ENCODE measurements around the gene MUC2.

MUC2 gene

DNA sequence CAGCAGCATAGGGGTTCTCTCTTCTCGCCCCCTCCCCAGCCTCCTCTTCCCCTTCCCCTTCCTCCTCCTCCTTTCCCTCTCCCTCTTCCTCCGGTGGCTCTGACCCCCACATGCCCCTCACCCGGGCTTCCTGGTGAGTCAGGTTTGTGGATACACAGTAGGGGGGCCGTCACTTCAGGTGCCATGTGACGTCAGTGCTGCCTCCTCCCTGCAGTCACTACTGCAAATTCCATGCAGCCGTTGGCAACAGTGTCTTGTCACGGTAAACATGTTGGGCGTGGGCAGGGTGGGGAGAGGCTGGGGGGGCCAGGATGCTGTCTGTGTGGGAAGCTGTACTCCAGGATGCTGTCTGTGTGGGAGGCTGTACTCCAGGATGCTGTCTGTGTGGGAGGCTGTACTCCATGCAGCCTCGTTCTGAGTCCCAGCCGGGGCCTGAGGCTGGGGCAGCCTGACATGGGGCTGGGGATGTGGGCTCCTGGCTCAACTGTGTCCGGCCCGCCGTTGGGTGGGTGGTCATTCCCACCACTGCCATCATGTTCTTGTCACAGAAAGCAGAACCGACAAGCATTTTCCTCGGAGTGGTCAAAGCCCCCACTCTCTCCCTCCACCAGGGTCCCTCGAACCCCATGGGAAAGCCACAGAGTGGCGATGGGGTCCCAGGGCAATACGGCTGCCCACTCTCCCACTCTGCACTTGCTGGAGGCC lies 2.4 kb upstream of the MUC2 start:
- DNase-seq (ENCODE audit: low read depth) = no peak

DNA sequence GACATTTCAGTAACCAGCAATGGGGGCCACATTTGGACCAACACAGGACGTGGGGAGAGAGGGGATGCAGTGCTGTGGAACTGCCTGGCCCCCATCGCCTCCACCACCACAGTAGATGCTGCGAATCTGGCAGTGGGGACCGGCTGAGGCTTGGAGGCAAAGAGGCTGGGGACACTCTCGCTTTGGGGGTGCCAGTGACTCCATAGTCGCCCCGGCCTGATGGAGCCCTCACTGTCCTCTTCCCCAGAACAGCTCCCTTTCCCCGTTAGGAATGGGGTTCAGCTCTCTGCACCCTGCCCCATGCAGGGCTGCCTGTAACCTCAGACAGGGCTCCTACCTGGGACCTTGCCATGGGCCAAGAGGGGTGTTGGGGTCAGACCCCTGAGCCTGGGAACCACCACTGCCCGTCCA lies 1.8 kb upstream of the MUC2 start:
- no peak for DNase-seq (ENCODE audit: low read depth)

DNA sequence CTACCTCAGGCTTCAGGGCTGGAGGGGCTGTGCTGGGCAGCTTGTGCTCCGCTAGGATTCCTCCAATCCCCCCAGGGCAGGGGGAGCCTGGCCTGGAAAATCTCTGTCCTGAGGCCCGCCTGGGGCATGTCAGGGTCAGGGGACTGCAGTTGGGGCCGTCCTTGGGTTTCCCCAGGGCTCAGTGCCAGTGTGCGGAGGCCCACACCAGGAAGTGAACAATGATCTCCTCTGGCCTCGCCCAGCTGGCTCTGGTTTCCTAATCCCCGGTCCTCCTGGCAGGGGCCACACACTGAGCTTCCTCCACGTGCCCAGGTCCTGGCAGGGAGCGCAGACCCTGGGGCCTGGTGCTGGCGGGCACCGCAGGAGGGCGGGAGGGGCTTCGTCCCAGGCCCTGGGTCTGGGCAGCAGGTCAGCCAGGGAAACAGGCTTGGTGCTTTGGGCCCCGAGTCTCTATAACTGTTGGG lies 1.4 kb upstream of the MUC2 start:
- no peak for DNase-seq (ENCODE audit: low read depth)

DNA sequence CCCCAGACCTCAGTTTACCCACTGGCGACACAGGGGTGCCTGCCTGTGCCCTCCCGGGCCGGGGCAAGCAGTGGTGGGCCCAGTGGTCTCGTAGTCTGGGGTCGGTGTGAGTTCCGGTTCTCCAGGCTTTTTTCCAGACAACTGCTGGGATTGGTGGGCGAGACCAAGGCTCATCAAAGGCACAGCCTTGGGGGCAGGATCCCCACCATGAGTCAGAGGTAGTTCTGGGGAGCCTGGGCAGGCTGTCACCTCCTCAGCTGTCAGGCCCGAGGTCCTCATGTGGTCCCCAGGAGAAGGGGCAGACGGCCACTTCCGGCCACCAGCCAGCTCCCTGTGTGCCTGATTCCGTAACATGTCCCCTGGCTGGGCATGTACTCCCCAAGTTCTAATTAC lies 827 bp upstream of the MUC2 start:
- DNase-seq (ENCODE audit: low read depth) = no peak

DNA sequence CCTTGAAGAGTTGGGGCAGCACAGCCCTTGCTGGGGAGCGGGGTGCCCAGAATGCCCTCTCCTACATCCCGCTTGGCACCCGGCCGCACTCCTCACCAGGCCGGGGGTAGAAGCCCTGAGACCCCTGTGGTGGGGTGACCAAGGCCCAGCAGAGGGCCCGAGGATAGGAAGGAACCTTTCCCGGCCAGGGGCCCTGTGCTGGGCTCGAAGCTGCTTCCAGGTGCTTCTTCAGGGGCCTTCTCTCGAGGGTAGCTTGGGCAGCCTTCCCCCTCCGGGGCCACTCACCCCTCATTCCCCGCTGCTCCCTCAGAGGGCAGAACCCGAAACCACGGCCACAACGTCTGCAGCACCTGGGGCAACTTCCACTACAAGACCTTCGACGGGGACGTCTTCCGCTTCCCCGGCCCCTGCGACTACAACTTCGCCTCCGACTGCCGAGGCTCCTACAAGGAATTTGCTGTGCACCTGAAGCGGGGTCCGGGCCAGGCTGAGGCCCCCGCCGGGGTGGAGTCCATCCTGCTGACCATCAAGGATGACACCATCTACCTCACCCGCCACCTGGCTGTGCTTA lies 752 bp downstream of the MUC2 start:
- no peak for DNase-seq (ENCODE audit: low read depth)

DNA sequence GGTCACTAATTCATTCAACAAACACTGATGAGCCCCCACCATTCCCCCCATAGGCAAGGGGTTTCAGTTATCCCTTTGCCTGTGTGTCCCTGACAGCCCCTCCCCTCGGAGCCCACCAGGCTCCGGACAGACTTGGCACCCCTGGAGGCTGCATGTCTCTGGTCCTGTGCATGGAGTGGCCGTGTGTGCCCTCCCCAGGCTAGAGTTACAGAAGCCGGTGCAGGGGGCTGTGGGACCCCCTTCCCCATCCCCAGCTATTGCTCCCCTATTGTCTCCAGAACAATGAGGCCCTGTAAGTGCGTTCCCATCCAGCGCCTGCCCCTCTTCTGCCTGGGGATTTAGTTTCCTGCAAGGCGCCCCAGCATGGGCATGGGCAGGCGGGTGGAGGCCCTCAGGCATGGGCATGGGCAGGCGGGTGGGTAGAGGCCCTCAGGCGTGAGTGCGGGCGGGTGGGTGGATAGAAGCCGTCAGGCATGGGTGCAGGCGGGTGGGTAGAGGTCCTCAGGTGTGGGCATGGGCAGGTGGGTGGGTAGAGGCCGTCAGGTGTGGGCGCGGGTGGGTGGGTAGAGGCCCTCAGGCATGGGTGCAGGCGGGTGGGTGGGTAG lies 1.5 kb downstream of the MUC2 start:
- DNase-seq (ENCODE audit: low read depth) = no peak

DNA sequence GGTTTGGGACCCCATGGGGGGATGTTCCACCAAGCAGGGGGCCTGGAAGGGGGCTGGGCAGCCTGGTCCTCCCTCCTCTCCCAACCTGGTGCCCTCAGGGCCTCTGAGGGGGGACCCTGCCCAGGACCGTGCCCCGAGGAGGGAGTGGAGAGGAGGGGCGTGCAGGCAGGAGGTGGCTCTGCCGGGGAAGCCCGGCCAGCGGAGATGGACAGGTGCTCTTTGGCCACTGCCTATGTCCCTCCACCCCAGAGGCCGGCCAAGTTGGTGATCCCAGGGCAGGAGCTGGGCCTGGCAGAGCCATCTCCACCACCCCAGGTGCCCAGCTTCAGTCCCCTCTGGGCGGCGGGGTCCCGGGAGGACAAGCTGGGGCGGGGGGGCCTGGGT lies 2.4 kb downstream of the MUC2 start:
- no peak for DNase-seq (ENCODE audit: low read depth)

DNA sequence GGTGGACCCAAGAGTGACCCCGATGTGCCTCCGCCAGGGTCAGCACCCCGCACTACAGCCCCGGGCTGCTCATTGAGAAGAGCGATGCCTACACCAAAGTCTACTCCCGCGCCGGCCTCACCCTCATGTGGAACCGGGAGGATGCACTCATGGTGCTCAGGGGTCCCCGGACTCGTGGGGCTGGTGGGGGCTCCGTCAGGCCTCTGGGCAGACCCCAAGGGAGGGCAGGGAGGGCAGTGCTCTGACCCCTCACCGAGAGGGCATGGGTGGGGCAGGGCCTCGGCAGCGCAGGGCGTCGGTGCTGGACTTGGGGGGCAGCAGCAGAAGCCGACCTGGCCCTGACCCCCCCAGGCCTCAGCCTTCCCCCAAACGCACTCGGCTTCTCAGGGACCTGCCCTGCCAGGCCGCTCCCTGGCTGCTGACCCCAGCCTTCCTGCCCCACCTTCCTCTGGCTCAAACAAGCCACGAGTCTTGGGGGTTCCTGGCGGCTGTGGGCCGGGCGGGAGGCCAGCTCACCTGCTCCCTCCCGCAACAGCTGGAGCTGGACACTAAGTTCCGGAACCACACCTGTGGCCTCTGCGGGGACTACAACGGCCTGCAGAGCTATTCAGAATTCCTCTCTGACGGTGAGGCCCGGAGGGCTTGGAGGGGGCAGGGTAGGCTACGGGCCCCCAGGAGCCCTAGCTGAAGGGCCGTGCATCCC lies 2.9 kb downstream of the MUC2 start:
- no peak for DNase-seq (ENCODE audit: low read depth)

DNA sequence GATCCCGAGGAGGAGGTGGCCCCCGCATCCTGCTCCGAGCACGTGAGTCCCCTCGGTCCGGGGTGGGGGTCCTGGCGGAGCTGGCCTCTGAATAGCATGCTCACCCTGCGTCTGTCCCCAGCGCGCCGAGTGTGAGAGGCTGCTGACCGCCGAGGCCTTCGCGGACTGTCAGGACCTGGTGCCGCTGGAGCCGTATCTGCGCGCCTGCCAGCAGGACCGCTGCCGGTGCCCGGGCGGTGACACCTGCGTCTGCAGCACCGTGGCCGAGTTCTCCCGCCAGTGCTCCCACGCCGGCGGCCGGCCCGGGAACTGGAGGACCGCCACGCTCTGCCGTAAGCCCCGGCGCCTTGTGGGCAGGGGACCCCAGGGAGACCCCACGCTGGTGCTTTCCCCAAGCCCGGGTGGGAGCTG lies 3.5 kb downstream of the MUC2 start:
- DNase-seq (ENCODE audit: low read depth) = no peak

DNA sequence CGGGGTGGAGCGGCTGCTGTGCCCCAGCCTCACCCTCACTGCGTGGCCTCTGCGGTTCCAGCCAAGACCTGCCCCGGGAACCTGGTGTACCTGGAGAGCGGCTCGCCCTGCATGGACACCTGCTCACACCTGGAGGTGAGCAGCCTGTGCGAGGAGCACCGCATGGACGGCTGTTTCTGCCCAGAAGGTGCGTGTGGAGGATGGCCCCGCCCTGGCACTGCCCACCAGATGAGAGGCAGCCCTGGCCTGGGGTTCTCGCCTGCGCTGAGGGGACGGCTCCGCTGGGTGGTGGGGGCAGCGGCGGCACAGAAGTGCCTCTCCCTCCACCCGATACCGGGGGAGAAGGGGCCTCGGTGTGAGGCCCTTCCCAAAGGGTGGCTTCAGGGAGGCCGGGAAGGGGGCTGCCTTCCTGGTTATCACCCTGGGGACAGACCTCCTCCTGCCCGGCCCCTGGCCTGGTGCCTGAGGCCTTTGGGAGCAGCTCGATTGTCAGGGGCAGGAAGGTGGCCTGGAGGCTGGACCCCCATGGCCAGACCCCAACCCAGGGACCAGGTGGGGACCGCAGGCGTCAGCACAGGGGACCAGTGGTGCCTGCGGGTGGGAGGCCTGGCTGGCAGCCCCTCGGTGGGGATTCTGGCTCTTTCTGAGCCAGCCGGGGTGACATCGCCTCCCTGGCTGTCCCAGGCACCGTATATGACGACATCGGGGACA lies 7.1 kb downstream of the MUC2 start:
- DNase-seq (ENCODE audit: low read depth) = no peak

DNA sequence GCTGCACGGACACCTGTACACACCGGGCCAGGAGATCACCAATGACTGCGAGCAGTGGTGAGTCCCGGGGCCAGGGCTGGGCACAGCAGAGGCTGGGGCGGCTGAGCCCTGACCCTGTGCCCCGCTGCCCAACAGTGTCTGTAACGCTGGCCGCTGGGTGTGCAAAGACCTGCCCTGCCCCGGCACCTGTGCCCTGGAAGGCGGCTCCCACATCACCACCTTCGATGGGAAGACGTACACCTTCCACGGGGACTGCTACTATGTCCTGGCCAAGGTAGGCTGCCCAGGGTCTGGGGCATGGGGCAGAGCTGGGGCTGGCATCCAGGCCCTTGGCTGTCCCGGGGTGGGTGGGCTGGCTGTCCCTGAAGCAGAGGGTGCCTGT lies 7.7 kb downstream of the MUC2 start:
- DNase-seq (ENCODE audit: low read depth) = no peak

DNA sequence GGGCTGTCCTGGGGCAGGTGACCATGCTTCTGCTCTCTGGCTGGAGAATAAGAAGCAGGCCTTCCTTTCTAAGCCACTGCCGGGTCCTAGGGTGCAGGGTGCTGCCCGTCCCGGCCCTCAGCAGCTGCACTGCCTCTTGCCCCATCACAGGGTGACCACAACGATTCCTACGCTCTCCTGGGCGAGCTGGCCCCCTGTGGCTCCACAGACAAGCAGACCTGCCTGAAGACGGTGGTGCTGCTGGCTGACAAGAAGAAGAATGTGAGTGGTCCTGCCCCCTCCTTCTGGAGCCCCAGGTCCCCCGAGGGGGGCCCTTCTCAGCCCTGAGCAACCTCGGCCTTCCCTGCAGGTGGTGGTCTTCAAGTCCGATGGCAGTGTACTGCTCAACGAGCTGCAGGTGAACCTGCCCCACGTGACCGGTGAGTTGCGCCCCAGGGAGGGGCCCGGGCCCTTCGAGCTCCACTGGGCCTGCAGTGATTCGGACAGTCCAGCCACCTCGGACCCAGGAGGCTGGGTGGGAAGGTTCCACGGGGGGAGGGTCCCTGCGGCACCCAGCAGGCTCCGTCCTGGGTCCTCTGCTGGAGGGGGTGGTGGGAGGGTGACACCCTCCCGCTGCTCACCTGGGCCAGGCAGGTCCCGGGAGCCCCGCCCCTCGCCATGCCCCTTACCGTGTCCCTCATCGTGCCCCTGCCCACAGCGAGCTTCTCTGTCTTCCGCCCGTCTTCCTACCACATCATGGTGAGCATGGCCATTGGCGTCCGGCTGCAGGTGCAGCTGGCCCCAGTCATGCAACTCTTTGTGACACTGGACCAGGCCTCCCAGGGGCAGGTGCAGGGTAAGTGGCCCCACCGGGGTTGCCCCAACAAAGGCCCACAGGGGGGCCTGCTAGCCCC lies 8.3 kb downstream of the MUC2 start:
- no peak for DNase-seq (ENCODE audit: low read depth)

DNA sequence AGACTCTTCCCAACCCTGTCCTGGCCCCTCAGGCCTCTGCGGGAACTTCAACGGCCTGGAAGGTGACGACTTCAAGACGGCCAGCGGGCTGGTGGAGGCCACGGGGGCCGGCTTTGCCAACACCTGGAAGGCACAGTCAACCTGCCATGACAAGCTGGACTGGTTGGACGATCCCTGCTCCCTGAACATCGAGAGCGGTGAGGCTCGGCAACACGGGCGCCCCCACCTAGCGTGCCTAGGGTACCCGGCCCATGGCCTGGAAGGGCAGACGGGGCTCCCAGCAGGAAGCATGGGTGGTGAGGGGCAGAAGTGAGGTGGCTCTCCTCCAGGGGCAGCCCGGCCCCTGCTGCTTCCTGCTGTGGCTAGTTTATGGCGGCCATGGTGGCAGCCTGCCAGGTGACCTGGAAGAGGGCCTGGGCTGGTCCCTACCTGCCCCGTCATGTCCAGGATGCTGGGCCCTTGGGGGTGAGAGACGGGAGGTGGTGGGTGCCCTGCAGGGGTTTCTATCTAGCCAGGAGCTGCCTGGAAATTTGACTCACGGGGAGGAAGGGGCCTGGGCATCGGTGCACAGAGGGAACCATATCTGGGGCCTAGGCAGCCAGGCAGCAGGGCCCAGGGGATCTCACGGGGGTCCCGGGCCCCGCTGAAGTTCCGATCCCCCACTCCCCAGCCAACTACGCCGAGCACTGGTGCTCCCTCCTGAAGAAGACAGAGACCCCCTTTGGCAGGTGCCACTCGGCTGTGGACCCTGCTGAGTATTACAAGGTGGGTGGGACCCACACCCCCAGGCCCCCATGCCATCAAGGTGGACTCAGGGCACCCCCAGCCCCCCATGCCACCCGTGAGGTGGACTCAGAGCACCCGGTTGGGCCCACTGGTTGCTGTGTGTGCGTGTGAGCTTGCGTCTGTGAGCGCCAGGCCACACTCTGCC lies 9.2 kb downstream of the MUC2 start:
- DNase-seq (ENCODE audit: low read depth) = no peak

DNA sequence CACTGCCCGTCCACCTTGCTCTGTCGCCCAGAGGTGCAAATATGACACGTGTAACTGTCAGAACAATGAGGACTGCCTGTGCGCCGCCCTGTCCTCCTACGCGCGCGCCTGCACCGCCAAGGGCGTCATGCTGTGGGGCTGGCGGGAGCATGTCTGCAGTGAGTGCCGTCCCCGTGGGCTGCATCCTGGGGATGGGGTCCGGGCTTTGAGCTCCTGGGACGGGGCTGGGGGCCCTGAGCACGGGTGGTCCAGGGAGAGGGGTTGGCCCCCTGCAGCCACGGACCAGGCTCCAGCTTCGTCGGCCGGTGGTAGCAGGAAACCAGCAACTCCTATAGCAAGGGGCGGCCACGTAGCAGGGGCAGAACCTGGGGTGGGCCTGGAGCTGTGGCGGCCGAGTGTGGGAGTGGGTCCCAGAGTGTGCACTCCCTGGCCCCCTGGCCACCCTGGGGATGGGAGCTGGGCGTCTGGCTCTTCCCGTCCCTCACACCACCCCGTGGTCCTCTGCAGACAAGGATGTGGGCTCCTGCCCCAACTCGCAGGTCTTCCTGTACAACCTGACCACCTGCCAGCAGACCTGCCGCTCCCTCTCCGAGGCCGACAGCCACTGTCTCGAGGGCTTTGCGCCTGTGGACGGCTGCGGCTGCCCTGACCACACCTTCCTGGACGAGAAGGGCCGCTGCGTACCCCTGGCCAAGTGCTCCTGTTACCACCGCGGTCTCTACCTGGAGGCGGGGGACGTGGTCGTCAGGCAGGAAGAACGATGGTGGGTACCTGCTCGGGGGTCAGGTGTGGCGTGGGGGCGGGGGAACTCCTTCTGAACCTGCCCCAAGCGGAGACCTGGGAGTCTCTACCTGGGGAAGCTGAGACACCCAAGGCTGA lies 10.1 kb downstream of the MUC2 start:
- DNase-seq (ENCODE audit: low read depth) = no peak

DNA sequence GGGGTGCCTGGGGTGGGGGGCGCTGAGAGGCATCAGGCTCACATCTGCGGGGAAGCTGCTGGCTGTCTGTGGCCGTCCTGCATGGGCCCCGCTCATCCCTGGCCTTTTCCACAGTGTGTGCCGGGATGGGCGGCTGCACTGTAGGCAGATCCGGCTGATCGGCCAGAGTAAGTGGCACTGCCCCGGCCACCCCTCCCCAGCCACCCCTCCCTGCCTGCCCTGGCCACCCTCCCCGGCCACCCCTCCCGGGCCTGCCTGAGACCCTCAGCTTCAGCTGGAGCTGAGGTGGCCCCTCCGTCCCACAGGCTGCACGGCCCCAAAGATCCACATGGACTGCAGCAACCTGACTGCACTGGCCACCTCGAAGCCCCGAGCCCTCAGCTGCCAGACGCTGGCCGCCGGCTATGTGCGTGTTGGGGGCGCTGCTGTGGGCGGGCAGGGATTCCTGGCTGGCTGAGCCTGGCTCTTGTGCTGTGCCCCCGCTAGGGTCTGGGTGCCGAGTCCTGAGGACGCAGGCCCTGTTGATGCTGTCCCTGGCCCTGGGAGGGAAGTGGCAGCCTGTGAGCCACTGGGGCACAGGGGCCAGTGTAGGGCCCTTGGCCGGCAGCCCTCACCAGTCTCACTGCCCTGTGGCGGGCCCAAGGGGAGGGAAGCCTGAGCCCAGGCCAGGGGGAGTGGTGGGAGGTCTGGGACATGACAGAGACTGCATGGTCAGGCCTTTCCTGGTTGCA lies 10.9 kb downstream of the MUC2 start:
- DNase-seq (ENCODE audit: low read depth) = no peak

DNA sequence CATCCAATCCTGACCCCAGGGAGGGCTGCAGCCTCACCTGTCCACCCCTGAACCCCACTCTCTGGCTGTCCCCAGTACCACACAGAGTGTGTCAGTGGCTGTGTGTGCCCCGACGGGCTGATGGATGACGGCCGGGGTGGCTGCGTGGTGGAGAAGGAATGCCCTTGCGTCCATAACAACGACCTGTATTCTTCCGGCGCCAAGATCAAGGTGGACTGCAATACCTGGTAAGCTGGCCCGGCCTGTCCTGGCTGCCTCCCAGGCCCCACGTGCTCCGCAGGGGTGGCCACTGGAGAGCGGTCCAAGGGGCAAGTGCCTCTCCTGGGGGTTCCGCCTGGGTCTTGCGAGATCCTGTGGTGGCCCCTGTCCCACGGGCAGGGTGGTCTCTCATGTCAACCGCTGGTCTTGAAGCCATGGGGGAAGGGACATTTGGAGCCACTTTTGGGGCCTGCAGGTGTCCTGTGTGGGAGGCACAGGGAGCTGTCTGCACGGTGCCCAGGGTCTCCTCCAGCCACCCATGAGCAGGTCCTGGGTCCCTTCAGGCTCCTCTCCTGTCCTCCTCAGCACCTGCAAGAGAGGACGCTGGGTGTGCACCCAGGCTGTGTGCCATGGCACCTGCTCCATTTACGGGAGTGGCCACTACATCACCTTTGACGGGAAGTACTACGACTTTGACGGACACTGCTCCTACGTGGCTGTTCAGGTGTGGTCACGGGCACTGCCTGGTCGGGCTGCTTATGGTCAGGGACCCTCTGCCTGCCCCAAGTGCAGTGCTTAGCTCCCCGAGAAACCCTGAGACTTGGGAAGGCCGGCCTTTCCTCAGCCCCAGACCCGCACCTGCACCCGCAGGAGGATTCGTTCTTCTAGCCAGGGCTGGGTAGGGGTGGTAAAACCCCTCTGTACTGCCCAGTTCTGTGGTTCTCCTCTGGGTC lies 11.8 kb downstream of the MUC2 start:
- DNase-seq (ENCODE audit: low read depth) = no peak

DNA sequence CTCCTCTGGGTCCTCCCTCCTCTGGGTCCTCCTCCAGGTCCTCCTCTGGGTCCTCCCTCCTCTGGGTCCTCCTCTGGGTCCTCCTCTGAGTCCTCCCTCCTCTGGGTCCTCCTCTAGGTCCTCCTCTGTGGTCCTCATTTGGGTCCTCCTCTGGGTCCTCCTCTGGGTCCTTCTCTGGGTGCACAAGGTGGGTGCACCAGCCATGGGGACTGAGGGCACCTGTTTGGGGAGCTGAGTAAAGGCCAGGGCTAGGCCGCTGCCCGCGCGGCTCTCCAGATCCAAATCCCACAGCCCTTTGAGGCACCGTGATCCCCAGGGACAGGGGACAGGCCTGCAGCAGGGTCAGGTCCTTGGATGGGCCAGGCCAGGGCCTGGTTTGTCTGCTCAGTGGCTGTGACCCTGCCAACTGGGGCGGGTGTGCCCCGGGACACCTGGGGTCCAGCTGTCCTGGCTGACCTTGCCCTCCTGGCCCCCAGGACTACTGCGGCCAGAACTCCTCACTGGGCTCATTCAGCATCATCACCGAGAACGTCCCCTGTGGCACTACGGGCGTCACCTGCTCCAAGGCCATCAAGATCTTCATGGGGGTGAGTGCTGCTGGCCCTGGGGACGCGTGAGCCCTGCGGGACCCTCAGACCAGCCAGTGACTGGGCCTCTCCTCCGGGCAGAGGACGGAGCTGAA lies 12.7 kb downstream of the MUC2 start:
- DNase-seq (ENCODE audit: low read depth) = no peak

Data from activated T-cell treated with anti-CD3 and anti-CD28 coated beads for 48 hours (primary cell).